NCI-H82 treated with DMSO at 0.1 percent for 48 hours (cell line): ENCODE data around the gene SEMA3C.

Experiments used
- DNase-seq: peaks from one replicate; lab custom pipeline; 2025; ENCODE audit not compliant: unreplicated experiment; lab: John Stamatoyannopoulos, UW

Gene SEMA3C

GRCh38 chr7:80748363-80749042 lies 170.3 kb downstream of the SEMA3C start:
- DNase-seq: no peak

GRCh38 chr7:80740778-80741545 lies 177.9 kb downstream of the SEMA3C start:
- no peak for DNase-seq

GRCh38 chr7:80736371-80737125 lies 182.3 kb downstream of the SEMA3C start:
- no peak for DNase-seq

GRCh38 chr7:80735330-80735729 lies 183.5 kb downstream of the SEMA3C start:
- DNase-seq: no peak

GRCh38 chr7:80734011-80734410 lies 184.8 kb downstream of the SEMA3C start:
- no peak for DNase-seq

- no peak for DNase-seq
Measured at GRCh38 chr7:80733333-80733915, 185.4 kb downstream of the SEMA3C start.

- DNase-seq: no peak
Measured at GRCh38 chr7:80732630-80733029, 186.2 kb downstream of the SEMA3C start.

GRCh38 chr7:80731281-80731680 lies 187.6 kb downstream of the SEMA3C start:
- no peak for DNase-seq

- DNase-seq: no peak
Measured at GRCh38 chr7:80729591-80730320, 189.1 kb downstream of the SEMA3C start.

- DNase-seq: no peak
Measured at GRCh38 chr7:80726666-80727065, 192.2 kb downstream of the SEMA3C start.

- DNase-seq: peak; percentile 12
Measured at GRCh38 chr7:80725181-80725611, 193.7 kb downstream of the SEMA3C start.

GRCh38 chr7:80724249-80724871 lies 194.5 kb downstream of the SEMA3C start:
- no peak for DNase-seq

GRCh38 chr7:80722616-80723195 lies 196.1 kb downstream of the SEMA3C start:
- DNase-seq: peak; percentile 26

- no peak for DNase-seq
Measured at GRCh38 chr7:80721883-80722615, 196.8 kb downstream of the SEMA3C start.

- DNase-seq: no peak
Measured at GRCh38 chr7:80720146-80720545, 198.7 kb downstream of the SEMA3C start.

GRCh38 chr7:80719261-80719660 lies 199.6 kb downstream of the SEMA3C start:
- DNase-seq: no peak

- DNase-seq: no peak
Measured at GRCh38 chr7:80711531-80711930, 207.3 kb downstream of the SEMA3C start.

GRCh38 chr7:80708123-80708522 lies 210.7 kb downstream of the SEMA3C start:
- DNase-seq: no peak

- DNase-seq: no peak
Measured at GRCh38 chr7:80707318-80707717, 211.5 kb downstream of the SEMA3C start.
